HG02981 (cell line): ENCODE data around the gene OPCML.

Source experiments
- ATAC-seq: cut with Tn5 transposase; IDR thresholded peaks from one replicate; pipeline ENCODE4 v1.9.1; 2021; ENCODE audit warnings: mild to moderate bottlenecking, moderate library complexity; ENCODE audit not compliant: unreplicated experiment

The OPCML gene

DNA sequence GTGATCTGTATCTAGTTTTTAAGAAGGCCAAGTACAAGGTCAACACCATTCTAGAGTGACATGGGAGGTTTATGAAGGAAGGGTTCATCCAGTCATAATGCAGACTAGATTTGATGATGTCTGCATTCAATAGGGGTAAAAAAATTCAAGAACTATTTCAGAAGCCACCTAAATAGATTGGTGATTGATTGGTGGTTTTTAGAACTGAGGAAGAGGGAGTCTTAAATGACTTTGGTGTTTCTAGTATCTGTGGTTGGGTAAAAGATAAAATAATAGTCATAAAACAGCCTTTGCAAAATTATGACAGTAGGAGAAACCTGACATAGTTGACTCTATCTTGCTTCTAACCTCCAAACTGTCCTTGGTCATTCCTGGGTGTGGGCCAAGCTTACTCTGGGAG lies 114.1 kb downstream of the OPCML start:
- no peak for ATAC-seq

GRCh38 chr11:133414506-133414905 lies 117.8 kb downstream of the OPCML start:
- ATAC-seq, result no peak

GRCh38 chr11:133413703-133414102 lies 118.6 kb downstream of the OPCML start:
- ATAC-seq, result no peak

GRCh38 chr11:133409799-133410198 lies 122.5 kb downstream of the OPCML start:
- no peak for ATAC-seq

DNA sequence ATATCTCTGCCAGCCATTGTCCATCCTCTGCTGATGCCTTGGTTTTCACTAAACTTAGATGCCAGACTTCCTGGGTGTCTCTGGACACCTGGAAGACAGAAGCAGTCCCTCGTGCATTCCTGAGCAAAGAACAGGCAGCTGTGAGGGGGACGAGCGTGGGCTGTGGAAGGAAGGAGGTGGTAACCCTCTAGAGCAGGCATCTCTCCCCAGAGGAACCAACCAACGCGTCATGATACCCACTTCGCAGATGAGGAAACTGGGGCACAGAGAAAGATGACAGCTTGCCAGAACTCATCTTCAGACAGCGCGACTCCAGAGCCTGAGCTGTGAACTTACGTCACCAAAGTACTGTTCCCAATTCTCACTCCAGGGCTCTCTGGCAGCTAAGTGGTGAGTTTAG lies 123.4 kb downstream of the OPCML start:
- ATAC-seq, result no peak

DNA sequence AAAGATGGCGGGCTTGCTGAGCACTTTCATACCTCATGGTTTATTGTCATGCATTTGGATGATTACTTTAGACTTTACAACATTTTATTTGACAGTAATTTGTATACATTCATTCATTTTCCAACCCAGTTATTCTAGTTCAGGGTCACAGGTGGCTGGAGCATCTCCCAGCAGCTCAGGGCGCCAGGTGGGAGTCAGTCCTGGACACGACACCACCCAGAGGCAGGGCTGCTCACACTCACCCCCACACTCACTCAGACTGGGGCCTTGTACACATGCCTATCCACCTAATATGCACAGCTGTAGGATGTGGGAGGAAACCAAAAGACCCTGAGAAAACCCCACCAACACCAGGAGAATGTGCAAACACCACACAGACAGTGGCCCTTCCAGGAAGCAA lies 123.9 kb downstream of the OPCML start:
- ATAC-seq, result no peak

GRCh38 chr11:133406489-133406888 lies 125.8 kb downstream of the OPCML start:
- no peak for ATAC-seq

DNA sequence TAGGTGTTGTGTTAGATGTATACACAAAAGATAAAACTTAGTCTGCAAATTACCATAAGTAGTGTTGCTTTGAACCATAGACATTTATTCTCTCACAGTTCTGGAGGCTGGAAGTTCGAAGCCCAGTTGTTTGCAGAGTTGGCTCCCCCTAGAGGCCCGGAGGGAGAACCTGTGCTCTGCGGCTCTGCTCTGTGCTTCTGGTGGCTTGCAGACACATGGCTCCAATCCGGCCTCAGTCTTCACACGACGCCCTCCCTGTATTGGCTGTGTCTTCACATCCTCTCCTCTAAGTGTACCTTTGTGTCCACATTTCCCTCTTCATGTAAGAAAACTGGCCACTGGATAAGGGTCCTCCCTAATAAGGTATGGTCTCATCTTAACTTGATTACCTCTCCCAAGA lies 128.4 kb downstream of the OPCML start:
- ATAC-seq, result no peak

GRCh38 chr11:133402551-133402950 lies 129.8 kb downstream of the OPCML start:
- ATAC-seq, result no peak

- ATAC-seq, result no peak
These were observed 132.3 kb downstream of the OPCML start for GRCh38 chr11:133399855-133400625.

GRCh38 chr11:133399294-133399693 lies 133.0 kb downstream of the OPCML start:
- no peak for ATAC-seq

- no peak for ATAC-seq
These were observed 141.5 kb downstream of the OPCML start for GRCh38 chr11:133390803-133391202.

DNA sequence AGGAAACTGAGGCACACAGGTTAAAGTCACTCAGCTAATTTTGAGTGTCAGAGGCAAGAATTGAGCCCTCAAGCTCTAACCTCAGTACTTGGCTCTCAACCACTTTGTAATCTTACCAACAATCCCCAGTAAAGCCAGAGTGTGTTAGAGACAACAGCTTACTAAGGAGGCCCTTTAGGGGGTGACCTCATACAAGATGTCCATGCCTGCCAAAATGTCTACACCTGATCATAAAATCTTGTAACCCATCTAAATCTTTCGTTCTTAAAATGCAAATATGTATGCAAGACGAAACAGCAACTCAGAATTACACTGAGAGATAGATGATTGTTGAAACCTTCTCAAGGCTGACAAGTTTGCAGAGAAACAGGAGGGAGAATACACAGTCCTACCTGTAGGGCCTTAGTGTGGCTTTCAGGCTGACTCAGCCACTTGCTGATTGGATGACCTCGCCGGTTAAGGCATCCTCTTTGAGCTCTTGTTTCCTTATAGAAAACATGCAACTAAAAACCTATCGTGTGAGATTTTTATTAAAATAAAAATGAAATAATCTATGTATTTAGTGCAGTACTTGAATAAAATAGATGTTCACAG lies 143.2 kb downstream of the OPCML start:
- ATAC-seq, result no peak

DNA sequence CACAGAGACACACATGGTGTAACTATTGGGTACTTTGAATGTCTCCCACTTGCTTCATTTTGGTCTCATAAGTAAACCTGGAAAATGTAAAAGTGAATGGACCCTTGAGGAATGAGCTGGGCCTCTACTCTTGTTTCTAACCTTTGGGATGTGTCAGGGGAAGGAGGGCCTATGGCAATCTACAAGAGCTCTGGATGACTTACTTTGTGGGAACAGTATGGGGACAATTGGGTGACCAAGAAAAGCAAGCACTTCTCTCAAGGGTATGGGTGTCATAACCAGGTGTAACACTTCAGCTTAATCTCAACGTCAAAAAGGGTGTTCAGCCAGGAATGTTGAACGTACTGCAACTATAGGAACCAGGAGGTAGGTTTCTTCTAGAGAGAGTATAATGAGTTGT lies 144.0 kb downstream of the OPCML start:
- ATAC-seq, result no peak

DNA sequence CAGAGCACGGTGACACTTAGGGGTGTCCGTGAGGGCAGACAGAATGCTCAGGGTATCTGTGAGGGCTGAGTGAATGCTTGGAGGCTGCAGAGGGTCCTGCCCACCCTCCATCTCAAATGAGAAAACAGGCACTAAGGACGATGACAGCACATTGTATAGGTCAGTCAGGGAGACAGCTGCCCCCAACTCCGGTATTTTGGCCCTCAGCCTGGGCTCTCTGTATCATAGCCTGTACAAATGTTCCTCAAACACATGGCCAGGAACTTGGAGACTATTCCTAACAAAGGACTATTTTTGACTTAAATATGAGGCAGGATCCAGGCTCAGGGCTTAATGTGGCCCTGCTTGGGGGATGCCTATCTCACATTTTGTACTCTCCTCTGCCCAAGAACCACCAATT lies 145.4 kb downstream of the OPCML start:
- ATAC-seq, result no peak

DNA sequence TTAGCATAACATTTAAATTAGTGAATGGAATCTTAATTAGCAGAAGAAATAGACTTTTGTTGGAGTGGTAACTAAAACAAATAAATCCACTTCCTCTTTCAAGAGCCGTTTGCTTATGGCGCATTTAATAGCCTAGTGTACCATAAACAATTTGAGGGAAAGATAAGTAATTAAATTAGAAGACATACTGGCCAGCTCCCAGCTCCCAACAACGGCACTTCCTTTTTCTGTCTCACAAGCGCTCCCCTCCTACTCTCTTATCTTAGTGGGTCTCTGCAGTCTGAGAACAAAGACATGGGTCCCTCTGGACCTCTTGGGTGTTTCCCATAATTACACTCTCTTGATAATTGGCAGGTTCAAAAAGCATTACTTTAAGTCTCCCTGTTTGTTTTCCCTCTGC lies 146.0 kb downstream of the OPCML start:
- no peak for ATAC-seq

- ATAC-seq, result no peak
These were observed 146.5 kb downstream of the OPCML start for GRCh38 chr11:133385781-133386180.

DNA sequence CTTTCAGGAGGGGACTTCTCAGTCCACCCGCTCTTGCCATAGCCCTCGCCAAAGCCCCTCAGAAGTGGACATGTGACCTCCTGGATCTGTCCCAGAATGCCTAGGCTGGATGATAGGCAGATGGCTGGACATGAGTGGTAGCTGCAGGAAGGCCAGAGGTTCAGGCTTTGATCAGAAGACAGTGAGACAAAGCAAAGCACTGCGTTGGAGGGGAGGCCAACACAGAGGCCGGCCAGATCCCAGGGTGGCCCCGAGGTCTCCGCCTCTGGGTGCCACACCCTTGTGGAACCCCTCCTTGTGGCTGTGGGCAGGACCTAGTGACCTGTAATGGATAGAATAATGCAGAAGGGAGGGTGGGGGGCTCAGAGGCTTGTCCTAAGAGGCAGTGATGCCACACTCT lies 147.6 kb downstream of the OPCML start:
- ATAC-seq, result no peak

DNA sequence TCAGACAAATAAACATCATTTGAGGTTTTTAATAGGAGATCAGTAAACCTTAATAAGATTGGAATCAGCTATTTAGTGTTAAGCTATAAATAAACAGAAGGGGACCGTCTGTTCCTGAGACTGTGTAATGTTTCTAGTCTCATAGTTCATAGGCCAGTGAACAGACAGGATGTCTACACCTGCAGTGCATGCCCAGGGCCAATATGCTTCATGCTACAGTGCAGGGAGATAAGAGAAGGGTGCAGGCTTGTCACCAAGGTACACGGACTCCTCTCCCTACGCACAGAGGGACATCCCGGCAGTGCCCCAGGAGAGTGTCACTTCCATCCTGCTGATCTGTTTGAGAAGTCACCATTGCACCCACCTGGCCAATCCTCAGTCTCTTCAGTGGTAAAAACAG lies 148.6 kb downstream of the OPCML start:
- ATAC-seq, result no peak

GRCh38 chr11:133383201-133383600 lies 149.1 kb downstream of the OPCML start:
- no peak for ATAC-seq

- ATAC-seq, result no peak
These were observed 150.0 kb downstream of the OPCML start for GRCh38 chr11:133382131-133382812.

GRCh38 chr11:133381761-133382130 lies 150.6 kb downstream of the OPCML start:
- ATAC-seq, result no peak
